G401 (cell line): ENCODE results near the gene CPN2. TPM values are rescaled to one million over a fixed set of nuclear protein-coding genes. Genes with fewer than 3 reads are reported as not detected.

Experiments used
- DNase-seq: peaks from one replicate; pipeline ENCODE4 v3.0.0-alpha.2; 2015; ENCODE audit warnings: low spot score
- in situ Hi-C: cut with HindIII; loops from 2 replicates; pipeline ENCODE4 v1.10.0; 2016; ENCODE audit warnings: low sequenced_read_pairs, mixed read lengths
- total RNA-seq: library from RNA; depleted of rRNA; stranded (reverse); fragments of >200 nt; shearing (Covaris generic); gene quantifications from 2 replicates; pipeline ENCODE4 v1.2.3, GENCODE V29; 2014; rRNA removed

CPN2 gene
- not detected in 2 replicates for total RNA-seq

- no peak for DNase-seq
- in situ Hi-C loops, result no loop called here
These were observed at the start of gene CPN2 for GRCh38 chr3:194351080-194351672. TSS of gene CPN2 (minus strand) at chr3:194351328. CDS start at chr3:194342702, 8,626 bp downstream.

- DNase-seq, result no peak
- in situ Hi-C loops, result no loop called here
These were observed 48.8 kb upstream of the CPN2 start for GRCh38 chr3:194399874-194400411.

GRCh38 chr3:194399166-194399565 lies 48.0 kb upstream of the CPN2 start, which contains the start of gene GP5:
TSS of gene GP5 (minus strand) at chr3:194399266. CDS start at chr3:194398282, 984 bp downstream.
- in situ Hi-C loops, result no loop called here
- no peak for DNase-seq

GRCh38 chr3:194397757-194398312 lies 46.7 kb upstream of the CPN2 start:
- DNase-seq, result no peak
- in situ Hi-C loops, result no loop called here

GRCh38 chr3:194396859-194397756 lies 46.0 kb upstream of the CPN2 start:
- no peak for DNase-seq
- in situ Hi-C loops, result no loop called here

GRCh38 chr3:194396539-194396858 lies 45.4 kb upstream of the CPN2 start:
- in situ Hi-C loops, result no loop called here
- no peak for DNase-seq

GRCh38 chr3:194395778-194396538 lies 44.8 kb upstream of the CPN2 start:
- in situ Hi-C loops, result no loop called here
- DNase-seq, result no peak

GRCh38 chr3:194395212-194395611 lies 44.1 kb upstream of the CPN2 start:
- in situ Hi-C loops, result no loop called here
- no peak for DNase-seq

- in situ Hi-C loops, result no loop called here
- DNase-seq, result no peak
These were observed 41.4 kb upstream of the CPN2 start for GRCh38 chr3:194392576-194392975.

GRCh38 chr3:194390835-194391234 lies 39.7 kb upstream of the CPN2 start:
- no peak for DNase-seq
- in situ Hi-C loops, result no loop called here

- DNase-seq, result no peak
These were observed 38.1 kb upstream of the CPN2 start for GRCh38 chr3:194389269-194389668.

GRCh38 chr3:194387926-194388418 lies 36.8 kb upstream of the CPN2 start:
- in situ Hi-C loops, result no loop called here
- no peak for DNase-seq

More at GRCh38 chr3:194389269-194389668, 38.1 kb upstream of the CPN2 start:
- in situ Hi-C loops, result no loop called here

GRCh38 chr3:194387276-194387675 lies 36.1 kb upstream of the CPN2 start:
- in situ Hi-C loops, result no loop called here
- no peak for DNase-seq

- no peak for DNase-seq
These were observed 35.5 kb upstream of the CPN2 start for GRCh38 chr3:194386648-194387047.

GRCh38 chr3:194386066-194386465 lies 34.9 kb upstream of the CPN2 start:
- no peak for DNase-seq
- in situ Hi-C loops, result no loop called here

More at GRCh38 chr3:194386648-194387047, 35.5 kb upstream of the CPN2 start:
- in situ Hi-C loops, result no loop called here

GRCh38 chr3:194384569-194385001 lies 33.5 kb upstream of the CPN2 start:
- no peak for DNase-seq
- in situ Hi-C loops, result no loop called here

GRCh38 chr3:194384156-194384555 lies 33.0 kb upstream of the CPN2 start:
- in situ Hi-C loops, result no loop called here
- no peak for DNase-seq

- DNase-seq, result no peak
- in situ Hi-C loops, result no loop called here
These were observed 32.3 kb upstream of the CPN2 start for GRCh38 chr3:194383276-194383940.

GRCh38 chr3:194382892-194383223 lies 31.7 kb upstream of the CPN2 start:
- DNase-seq, result no peak
- in situ Hi-C loops, result no loop called here
